Activated CD4-positive, alpha-beta T cell treated with anti-CD3 and anti-CD28 coated beads for 1 hour (primary cell): ENCODE measurements around the gene PDLIM5.

Source experiments
- DNase-seq: peaks from one replicate; pipeline ENCODE4 v3.0.0-alpha.2; 2020

PDLIM5 gene

DNA sequence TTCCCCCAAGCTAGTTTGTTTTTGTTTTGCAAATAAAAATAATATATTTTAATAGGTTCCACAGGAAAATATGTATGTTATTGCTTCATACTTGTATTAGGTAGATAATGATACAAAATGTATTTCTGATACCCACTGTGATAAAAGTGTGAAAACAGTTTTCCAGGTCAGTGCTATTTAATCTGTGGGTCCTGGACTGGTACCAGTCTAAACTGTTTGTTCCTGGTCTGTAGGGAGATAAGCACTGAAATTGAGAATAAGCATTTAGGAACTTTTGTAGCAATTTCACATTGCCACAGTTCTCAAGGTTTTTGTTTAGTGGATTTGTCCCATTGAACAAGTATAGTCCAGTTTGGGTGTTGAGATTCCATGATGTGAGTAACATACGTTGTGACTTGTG is 110.5 kb downstream of the PDLIM5 start:
- no peak for DNase-seq

DNA sequence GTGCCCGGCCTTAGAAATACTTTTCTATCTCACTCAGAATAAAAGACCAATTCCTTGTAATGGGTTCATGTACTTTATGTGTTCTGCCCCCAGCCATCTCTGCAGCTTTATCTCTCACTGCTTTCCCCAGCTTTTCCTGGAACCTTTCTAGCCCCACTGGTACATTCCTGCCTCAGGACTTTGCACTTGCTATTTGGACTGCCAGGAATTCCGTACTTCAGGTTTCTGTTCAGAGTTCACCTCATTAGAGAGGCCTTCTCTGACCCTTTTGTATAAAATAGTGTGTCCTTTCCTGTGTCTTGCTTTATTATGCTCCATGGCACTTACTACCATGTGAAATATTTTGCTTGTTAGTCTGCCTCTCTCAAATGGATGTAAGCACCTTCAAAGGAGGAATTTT is 112.5 kb downstream of the PDLIM5 start:
- no peak for DNase-seq

DNA sequence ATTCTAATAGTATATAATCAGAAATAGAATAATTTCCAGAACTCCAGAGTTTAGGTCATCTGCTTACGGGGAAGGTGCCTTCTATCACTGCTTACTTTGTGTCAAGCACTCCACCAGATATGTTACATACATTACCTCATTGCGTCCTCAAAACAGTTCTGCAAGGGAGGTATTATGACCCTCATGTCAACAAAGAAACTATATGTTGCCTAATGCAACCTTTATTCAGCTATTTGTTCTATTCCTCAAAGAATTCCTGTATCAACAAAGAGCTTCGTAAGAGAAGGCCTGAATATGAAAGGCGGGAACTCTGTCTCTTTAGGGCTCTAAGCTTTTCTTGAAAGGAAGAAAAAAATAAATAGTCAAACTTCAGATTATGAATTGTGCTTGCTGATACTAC is 114.7 kb downstream of the PDLIM5 start:
- no peak for DNase-seq

DNA sequence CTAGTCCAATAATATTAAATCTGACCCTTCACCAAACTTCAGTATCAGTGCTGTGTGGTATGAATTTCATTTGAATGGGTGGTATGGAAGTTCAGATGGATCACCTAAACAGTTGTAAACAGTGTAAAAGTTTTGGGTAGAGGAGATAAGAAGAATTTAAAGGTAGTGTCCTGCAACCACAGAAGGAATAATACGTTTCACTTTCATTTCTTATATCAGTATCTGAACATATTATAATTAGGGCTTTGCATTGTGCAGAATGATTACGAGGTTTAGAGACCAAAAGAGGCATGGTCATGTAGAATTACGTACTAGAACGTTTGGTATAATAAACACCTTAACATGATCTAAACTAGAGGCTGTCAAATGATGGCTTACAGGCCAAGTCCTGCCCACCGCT is 116.1 kb downstream of the PDLIM5 start:
- no peak for DNase-seq

DNA sequence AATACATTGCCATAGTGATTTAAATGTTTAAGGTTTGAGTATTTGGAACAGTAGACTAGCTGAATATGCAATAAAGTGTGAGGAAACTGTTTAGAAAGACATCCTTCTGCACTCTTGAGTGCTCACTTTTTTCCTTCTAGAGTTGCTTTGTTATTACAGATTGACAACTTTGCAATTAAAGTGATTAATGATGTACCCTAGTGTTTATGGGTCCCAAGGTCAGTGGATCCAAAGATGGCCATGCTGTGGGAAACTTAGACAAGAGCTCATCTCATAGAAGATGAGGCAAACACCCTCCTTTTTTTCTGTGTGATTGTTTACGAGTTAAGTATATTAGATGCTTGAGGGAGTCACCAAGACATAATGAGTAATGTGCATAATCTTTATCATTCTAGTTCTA is 118.8 kb downstream of the PDLIM5 start:
- no peak for DNase-seq

DNA sequence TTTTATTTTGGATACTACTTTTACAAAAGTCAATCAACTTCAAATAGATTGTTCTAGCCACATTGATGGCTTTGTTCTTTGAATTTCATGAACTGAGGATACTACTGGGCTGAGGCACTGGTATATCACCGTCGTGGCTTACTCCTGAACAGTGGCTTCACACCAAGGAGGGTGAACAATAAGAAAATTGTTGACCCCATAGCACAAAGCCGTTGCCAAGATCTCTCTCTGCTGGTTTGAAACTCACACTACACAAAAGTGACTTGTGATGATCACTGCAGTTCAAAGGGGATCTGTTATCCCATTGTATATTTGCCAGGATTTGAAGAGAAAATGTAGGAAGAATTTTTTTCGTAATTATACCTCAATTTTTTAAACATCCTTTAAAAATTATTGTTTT is 119.6 kb downstream of the PDLIM5 start:
- DNase-seq = no peak

DNA sequence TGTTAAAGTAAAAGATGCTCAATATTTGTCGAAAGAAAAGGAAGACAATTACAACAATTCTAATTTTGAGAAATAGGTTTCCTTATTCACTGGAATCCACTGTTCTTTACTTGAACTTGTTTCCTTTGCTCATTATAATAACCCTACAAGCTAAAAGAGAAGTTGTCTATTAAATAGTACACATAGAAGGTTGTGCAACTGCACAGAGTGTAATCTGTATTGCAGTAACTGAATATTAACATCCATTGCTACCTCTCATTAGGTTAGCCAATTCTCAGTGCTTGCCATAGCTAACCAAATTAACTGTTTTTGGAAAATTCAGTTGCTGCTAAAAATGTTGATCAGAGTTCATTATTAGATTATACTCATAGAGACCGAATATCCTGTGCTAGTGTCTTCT is 120.0 kb downstream of the PDLIM5 start:
- DNase-seq = no peak

DNA sequence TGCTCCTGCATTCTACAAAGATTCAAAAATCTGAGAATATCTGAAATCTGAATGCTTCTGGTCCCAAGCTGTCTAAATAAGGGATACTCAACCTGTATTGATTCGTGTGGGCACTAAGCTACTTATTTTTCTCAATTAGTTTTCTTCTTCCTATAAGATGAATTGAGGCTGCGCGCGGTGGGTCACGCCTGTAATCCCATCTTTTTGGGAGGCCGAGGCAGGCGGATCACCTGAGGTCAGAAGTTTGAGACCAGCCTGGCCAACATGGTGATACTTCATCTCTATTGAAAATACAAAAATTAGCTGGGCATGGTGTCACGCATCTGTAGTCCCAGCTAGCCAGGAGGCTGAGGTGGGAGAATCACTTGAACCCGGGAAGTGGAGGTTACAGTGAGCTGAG is 122.3 kb downstream of the PDLIM5 start:
- no peak for DNase-seq

DNA sequence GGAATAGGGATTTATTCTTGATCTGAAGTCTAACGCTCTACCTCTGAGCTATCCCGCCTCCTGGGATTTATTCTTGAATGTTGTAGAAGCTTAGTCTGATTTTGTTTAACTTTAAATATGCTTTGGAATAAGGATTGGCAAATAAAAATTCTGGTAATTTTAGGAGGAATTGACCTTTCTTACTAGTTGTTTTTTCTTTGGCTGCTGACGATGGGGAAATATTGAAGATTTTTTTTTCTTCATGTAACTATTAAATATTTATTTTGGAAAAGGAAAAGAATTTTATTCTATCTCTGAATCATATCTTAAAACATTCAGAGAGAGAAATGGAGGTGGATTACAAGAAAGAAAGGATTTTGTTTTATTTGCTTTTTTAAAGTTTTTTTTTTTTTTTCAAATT is 122.9 kb downstream of the PDLIM5 start:
- no peak for DNase-seq

DNA sequence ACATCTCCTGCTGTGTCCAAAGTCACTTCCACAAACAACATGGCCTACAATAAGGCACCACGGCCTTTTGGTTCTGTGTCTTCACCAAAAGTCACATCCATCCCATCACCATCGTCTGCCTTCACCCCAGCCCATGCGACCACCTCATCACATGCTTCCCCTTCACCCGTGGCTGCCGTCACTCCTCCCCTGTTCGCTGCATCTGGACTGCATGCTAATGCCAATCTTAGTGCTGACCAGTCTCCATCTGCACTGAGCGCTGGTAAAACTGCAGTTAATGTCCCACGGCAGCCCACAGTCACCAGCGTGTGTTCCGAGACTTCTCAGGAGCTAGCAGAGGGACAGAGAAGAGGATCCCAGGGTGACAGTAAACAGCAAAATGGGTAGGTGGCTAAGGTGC is 123.9 kb downstream of the PDLIM5 start:
- DNase-seq = no peak

DNA sequence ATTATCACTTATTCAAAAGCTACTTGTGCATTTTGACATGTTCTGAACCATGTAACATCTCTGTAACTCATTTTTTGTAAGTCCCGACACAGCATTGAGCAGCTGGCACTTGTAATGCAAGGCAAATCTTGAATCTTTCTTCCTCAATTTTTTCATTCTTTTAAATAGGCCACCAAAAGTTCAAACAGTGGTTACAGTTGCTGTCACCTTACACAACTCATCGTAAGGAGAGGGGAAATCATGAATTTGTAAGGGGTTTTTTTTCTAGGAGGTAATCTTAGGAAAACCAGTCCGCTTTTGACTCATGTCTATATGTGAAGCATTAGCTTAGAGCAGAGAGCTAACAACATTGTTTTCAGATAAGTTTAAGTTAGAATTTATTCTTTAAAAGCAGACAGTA is 124.5 kb downstream of the PDLIM5 start:
- no peak for DNase-seq

DNA sequence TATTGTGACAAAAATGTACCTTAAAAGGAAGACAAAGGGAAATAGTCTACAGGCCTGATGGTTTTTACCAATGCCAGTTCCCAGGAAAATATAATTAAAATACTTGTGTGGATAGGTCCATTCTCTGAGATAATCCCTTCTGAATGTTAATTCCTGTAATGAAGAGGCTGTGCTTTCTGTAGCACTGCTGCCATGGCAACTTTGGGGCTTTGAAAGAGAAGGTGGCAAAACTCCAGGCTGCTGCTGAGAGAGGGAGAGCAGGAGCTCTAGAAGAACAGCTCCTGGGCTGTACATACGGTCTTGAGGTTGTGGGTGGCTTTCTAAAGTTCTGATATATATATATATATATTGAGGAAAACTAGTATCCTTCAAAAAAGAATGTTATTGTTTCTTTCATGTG is 125.4 kb downstream of the PDLIM5 start:
- no peak for DNase-seq

DNA sequence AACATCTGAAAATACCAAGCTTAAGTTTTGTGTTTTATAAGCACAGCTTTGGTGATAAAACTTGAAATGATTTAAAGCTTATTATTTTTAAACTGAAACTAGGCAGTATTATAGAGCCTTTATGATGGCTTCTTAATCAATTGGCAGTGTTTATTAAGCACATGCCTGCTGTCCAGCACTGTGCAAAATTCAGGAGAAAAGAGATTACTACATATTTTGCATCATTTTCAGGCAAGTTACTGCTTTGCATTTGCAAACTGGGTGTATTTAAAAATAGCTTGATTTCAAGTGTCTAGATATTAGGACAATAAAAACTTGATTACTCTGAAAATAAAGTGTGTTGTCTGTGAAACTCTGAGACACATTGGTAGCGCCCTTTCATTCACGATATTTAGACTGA is 126.5 kb downstream of the PDLIM5 start:
- DNase-seq = no peak

DNA sequence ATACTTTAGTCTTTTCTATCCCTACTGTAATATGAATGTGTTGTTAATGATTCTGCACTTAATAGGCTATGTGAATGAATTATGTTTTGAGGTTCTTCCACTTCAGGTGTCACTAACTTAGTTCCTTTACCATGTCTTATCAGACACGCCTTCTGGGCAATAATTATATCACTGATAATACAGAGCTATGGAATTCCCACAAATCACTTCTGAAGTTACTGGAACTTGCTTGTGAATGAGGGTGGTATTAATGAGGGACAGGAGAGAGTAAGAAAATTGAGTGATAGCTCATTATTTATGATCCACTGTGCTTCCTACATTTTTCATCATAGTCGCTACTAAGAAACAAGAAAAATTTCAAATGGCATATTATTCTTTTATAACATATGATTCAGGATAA is 130.0 kb downstream of the PDLIM5 start:
- no peak for DNase-seq

DNA sequence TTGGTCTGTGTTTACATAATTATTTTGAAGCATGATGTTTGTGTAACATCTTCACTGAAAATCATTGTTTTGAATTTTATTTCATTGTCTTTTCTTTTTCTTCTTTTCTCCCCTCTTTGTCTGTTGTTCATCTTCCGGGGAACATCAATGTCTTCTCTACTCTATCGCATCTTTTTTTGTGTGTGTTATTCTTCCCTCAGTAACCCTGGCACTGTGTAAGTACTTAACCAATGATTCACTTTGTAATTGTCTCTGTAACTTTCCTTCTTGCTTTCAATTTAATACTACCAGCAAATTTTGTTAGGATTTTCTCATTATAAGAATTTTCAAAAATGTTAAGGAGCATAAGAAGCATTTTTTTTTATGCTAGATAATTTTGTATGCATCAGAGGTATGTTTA is 130.8 kb downstream of the PDLIM5 start:
- no peak for DNase-seq

DNA sequence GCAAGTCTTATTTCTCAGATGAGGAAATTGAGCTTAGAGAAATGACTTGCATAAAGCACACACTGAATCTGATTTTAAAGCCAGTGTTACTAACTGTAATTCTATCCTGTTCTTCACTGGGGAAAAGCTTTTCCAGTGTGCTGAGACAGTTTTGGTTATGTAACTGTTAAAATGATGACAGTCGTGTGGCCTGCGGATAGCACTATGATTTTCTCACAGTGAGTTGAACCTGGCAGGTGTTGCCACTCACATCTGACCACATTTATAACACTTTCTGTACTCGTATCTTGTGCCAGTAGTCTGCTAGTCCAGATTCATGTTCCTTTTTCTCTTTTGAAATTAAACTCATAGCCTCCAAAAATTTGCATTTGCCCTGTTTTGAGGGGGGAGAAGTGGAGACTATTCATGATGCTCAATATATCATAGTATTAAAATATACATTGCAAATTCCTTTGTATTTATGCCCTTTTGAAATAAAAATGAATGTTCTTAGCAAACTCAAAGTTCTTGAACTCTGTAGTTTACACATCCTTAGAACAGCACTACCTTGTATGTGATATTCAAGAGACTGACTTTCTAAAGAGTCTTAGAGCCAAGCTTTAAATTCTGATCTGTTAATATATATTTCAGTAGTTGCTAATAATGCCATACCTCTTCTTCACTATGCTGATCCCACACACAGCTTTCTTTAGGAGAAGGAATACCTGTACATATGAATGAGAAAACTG is 132.3 kb downstream of the PDLIM5 start:
- no peak for DNase-seq

DNA sequence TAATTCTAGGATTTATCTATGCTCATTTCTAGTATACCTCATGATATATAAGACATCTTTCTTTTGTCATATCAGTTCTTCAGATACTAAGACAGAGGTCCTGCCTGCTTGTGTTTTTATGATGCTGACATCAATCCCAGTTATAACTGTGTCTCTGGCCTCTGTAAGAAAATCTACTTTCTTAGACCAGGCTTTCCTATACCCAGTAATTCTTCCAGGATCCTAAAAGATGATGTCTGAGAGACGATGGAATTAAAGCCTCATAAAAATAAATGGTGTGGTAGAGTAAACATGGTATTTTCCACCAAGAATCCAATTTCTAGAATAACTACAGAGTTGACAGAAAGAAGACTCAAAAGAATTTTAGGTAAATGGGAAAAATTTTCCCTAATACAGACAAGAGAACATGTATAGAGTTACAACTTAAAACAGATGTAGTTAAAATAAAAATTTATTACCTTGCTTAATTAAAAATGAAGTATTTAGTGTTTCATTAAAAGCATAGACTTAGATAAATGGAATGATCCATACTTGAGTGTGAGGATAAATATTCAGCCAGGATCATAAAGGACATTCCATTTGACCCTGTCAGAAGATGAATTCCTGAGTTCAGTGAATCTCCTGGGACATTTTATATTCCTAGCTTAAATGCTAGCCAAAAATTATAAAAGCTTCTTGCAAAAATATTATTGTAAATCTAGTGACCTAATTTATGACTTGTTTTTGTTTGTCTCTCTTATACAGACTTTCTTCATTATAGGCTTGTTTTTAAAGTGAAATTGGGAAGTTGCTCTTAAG is 137.4 kb downstream of the PDLIM5 start:
- DNase-seq = no peak

DNA sequence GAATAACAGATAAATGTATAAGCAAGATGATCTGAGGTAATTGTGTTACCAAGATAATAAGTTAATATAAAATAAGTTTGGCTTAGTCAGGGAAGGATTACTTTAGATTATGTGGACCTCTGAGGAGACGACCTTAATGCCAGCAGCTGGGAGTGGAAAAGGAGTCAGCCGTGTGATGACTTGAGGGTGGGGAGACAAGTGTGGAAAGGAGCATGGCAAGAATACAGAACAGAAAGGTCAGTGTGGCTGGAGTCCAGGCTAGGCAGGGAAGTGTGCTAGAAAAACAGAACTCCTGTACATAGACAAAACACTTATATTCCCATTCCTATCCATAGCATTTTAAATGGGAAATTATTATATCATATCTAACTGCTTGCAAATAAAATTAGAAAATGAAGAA is 138.8 kb downstream of the PDLIM5 start:
- DNase-seq = no peak

DNA sequence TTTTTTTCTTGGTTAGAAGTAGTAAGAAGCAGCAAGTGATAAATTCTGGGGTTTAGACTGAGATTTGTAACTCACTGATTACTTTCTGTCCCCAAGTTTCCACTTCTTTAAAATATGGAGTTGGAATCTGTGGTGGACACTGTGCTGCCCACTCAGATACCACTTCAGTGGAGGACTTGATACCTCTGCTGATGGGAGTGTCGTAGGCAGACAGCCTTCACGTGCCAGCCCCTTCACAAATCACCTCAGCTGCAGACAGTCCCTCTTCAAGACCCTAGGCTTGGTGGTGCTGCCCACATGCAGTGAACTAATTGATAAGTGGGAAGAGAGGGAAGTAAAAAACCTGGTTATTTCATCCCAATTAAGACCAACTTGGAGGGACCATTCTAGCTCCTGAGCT is 139.5 kb downstream of the PDLIM5 start:
- DNase-seq = no peak

DNA sequence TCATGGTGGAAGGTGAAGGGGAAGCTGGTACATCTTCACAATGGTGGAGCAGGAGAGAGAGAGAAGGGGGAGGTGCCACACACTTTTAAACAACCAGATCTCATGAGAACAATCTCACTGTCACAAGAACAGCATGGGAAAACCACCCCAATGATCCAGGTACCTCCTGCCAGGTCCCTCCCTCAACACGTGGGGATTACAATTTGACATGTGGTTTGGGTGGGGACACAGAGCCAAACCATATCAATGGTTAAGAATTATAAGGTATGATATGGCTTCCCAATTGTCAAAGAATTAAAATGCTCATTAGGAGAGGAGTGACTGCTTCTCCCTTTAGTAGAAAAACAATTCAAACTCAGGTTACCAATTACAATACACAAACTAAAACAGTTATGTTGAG is 143.3 kb downstream of the PDLIM5 start:
- no peak for DNase-seq

DNA sequence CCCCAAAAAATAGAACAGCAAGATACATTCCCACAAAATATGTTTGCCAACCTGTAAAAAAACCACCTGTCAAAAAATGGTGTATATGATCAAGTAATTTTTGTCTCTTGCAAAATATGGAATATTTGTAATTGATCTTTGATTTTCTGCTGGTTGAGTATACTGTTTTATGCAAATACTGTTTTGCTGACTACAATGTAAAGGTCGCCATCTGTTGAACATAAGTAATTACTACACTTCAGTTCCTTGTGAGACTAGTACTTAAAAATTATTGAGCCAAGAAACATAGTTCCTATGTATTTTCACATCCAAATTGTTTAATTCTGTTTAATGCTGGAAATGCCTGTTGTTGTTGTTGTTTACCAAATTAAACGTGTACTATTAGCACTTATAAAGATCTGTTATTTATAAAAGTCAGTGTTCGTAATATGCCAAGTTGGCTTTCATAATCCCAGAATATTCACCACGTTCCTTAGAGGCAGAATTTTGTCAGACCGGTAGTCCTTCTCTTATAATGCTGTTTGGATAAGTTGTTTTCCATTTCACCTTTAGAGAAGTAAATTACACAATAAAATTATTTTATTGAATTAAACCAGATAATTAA is 144.2 kb downstream of the PDLIM5 start:
- no peak for DNase-seq

DNA sequence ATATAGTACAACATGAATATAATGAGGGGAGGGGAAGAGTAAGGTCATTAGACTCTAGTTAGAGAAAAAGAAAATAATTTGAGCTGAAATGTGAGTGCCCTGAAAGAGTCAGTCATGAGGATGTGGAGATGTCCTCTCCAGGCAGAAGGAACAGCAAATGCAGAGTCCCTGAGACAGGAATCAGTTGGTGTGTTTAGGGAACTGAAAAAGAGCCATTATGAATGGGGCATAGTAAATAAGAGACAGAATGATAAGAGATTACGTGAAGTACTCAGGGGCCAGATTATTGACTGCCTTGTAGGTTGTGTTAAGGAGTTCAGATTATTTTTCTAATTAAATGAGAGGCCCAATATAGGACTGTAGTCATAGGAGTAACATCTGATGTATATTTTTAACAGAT is 147.0 kb downstream of the PDLIM5 start:
- DNase-seq = no peak

DNA sequence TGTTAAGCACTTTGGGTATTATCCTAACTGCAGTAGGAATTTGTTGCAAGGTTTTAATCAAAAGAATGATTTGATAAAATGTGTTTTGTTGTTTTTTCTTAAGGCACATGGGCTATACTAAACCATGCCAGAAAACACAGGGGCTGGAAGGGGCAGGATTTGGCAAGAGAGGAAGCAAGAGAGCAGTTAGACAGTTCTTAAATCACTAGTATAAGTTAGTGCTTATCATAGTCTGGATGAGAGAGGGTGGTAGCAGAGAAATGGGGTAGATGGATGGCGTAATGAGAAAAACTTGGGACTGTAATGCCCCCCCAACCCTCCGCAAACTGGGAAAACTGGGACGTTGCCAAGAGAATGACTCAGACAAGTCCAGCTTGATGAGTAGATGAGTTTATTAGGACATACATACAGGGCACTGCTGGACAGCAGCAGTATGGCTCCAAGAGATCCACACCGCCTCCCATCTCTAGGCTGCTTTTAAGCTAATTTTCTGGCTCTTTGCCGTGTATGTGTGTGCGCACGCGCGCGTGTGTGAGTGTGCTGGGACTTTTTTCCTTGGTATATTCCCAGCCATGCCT is 151.5 kb downstream of the PDLIM5 start:
- no peak for DNase-seq

DNA sequence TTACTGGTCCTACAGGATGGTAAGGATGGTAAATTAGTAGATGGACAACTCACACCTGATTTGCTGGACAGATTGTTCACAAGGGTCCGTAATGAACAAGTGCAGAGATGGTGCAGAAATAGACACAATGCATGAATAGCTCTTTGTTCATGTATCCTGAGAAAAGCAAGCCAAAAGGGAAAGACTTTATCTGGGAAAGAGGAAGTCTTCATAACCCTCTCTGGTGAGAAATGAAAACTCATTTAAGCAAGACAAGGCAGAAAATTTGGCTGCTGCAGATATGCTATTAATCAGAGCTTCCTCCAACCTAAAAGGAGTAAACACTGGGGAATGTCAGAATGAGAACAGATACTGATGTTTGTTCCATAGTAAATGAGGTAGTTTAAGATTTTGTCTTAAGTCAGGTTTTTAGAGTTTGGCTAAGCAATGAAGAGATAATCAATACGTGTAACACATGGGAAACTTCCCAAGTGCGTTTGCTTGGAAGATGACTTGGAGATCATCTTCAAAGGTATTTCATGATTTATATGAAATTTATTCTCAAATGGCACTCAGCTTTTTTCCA is 153.6 kb downstream of the PDLIM5 start:
- DNase-seq = no peak
